ENCODE data around the gene SENP1.

The SENP1 gene

GRCh38 chr12:47999816-48000215 is 106.1 kb downstream of the SENP1 start:
- Histone ChIP-seq H3K4me1 (ENCODE audit: control insufficient read depth, insufficient read depth, low read length, unreplicated experiment) (peaks cover 13% of the 10 kb centered on the region), H3K79me2 (ENCODE audit: control insufficient read depth, insufficient read depth, low read length, unreplicated experiment) (no peaks in the 10 kb centered on the region), H3K27me3 (ENCODE audit: insufficient read depth, low read length) (peaks cover 100% of the 10 kb centered on the region), H3K27ac (ENCODE audit: low read depth, low read length) (no peak overlapping the region), H2AFZ (ENCODE audit: low read length, unreplicated experiment) (no peak overlapping the region), H3K4me3 (ENCODE audit: low read depth, low read length) (no peak overlapping the region), H3K36me3 (ENCODE audit: insufficient read depth, low read length) (no peaks in the 10 kb centered on the region)

DNA sequence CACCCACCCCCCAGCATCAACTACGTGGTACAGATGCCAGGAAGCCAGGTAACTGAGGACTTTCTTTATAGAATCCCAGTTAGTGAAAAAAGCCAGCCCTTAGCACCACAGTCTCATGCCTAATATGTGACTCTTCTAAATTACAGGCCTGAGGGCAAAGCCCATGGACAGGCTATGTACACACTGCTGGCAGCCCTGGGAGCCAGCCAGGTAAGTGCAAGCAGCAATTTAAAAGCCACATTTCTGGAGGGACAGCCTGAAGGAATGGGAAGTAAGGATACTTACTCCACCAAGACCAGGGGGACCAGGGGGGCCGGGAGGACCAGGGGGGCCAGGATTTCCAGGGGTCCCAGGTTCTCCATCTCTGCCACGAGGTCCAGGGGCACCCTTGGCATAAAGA is 108.6 kb downstream of the SENP1 start:
- H3K79me2 ChIP-seq (ENCODE audit: control insufficient read depth, insufficient read depth, low read length, unreplicated experiment): no peaks in the 10 kb centered on the region
- H3K36me3 ChIP-seq (ENCODE audit: insufficient read depth, low read length): no peaks in the 10 kb centered on the region
- no peak overlapping the region for H3K27ac ChIP-seq (ENCODE audit: low read depth, low read length)
- peaks cover 100% of the 10 kb centered on the region for H3K27me3 ChIP-seq (ENCODE audit: insufficient read depth, low read length)
- peaks cover 8% of the 10 kb centered on the region for H3K4me1 ChIP-seq (ENCODE audit: control insufficient read depth, insufficient read depth, low read length, unreplicated experiment)
- H2AFZ ChIP-seq (ENCODE audit: low read length, unreplicated experiment): no peak overlapping the region
- H3K4me3 ChIP-seq (ENCODE audit: low read depth, low read length): no peak overlapping the region

DNA sequence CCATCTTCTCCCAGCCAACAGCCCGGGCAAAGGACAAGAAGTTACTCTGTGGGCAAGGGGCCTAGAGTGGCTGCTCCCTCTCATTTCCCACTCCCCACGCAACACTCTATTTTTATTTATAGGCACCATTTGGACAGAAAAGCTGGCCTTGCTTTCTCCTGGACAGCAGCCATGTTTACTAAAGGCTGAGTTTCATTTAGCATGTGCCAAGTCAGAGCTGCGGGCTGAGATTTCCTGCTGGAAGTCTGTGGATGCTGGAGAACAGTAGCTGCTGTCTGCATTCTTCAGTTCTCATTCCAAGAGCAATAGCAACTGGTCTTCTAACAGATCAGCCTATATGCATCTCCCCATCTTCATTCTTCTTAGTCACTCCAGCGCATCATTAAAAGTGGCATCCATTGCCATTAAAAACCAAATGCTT is 109.9 kb downstream of the SENP1 start:
- no peak overlapping the region for H2AFZ ChIP-seq (ENCODE audit: low read length, unreplicated experiment)
- peaks cover 96% of the 10 kb centered on the region for H3K27me3 ChIP-seq (ENCODE audit: insufficient read depth, low read length)
- no peak overlapping the region for H3K27ac ChIP-seq (ENCODE audit: low read depth, low read length)
- no peaks in the 10 kb centered on the region for H3K4me1 ChIP-seq (ENCODE audit: control insufficient read depth, insufficient read depth, low read length, unreplicated experiment)
- H3K79me2 ChIP-seq (ENCODE audit: control insufficient read depth, insufficient read depth, low read length, unreplicated experiment): no peaks in the 10 kb centered on the region
- no peaks in the 10 kb centered on the region for H3K36me3 ChIP-seq (ENCODE audit: insufficient read depth, low read length)
- H3K4me3 ChIP-seq (ENCODE audit: low read depth, low read length): no peak overlapping the region

DNA sequence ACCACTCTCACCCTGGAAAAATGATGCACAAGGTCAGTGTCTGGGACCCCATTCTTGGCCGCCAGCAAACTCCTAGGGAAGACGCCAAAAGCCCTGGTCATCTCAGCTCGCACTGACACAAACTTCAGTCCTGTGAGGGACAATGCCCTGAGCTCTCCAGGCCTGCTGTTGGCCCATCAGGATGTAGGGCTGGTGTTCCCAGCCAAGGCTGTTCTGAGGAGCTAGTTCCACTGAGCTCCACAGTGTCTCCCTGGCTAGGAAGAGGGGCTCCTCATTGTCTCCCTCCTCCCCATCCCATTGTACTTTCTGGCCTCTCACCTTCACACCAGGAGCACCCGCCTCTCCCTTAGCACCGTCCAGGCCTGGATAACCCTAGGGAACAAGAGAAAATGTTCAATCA is 112.4 kb downstream of the SENP1 start:
- Histone ChIP-seq H3K4me1 (ENCODE audit: control insufficient read depth, insufficient read depth, low read length, unreplicated experiment) (no peaks in the 10 kb centered on the region), H3K27me3 (ENCODE audit: insufficient read depth, low read length) (peaks cover 71% of the 10 kb centered on the region), H3K36me3 (ENCODE audit: insufficient read depth, low read length) (no peaks in the 10 kb centered on the region)

More for the DNA sequence above, 112.4 kb downstream of the SENP1 start:
- Histone ChIP-seq H3K79me2 (ENCODE audit: control insufficient read depth, insufficient read depth, low read length, unreplicated experiment) (no peaks in the 10 kb centered on the region), H3K4me3 (ENCODE audit: low read depth, low read length) (no peak overlapping the region), H2AFZ (ENCODE audit: low read length, unreplicated experiment) (no peak overlapping the region), H3K27ac (ENCODE audit: low read depth, low read length) (no peak overlapping the region)
